HepG2 (cell line): Measurements from ENCODE around the gene CA4.
"Not testable (repeated sequence)": the region's sequence is repeated elsewhere in the genome, so short reads cannot be mapped to it uniquely, and the experiment has no call there.

Source experiments
- ETV6 ChIP-seq: sonication (generic); formaldehyde crosslinking; conservative IDR thresholded peaks from 2 replicates; pipeline ENCODE4 v1.4.0; 2020; ENCODE audit warnings: missing genetic modification reagents
- REST ChIP-seq, 2 experiments: IDR thresholded peaks; 2 replicates each; pipeline ENCODE4 v1.6.1; 2011 to 2012; ENCODE audit warnings: low read length in 2 of 2, borderline replicate concordance in 1 of 2, low read depth in 1 of 2, mild to moderate bottlenecking in 1 of 2, moderate library complexity in 1 of 2
- STAG1 ChIP-seq: sonication (generic); formaldehyde crosslinking; IDR thresholded peaks from 2 replicates; pipeline ENCODE4 v1.4.0; 2020; ENCODE audit warnings: missing genetic modification reagents
- SUZ12 ChIP-seq: fragments of 150-350 bp; IDR thresholded peaks from 2 replicates; pipeline ENCODE4 v1.6.1; 2014; ENCODE audit warnings: low read depth, low read length
- ZFX ChIP-seq: sonication (generic); formaldehyde crosslinking; IDR thresholded peaks from 2 replicates; pipeline ENCODE4 v1.4.0; 2020; ENCODE audit warnings: mild to moderate bottlenecking, low read depth, missing genetic modification reagents, moderate library complexity

DNA sequence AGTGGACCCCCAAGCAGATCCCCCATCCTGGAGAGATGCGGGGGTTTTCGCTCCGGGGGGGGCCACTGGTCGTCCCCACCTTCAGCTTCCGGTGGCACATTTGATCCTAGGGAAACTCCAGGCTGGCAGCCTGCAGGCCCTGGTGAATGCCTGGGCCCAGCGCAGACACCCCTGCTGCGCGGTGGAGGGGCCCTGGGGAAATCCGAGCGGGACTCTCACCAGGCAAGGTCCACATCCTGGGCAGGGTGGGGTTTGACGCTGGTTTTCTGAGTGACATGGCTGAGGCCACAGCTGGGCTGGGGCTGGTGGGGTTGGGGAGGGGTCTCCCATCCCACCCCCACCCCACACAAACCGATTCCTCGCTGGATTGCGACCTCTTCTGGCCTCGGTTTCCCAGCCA lies 30.6 kb upstream of the CA4 start:
- TF ChIP-seq SUZ12; REST (IDR thresholded peaks at IDR 0.05; ENCODE audit: borderline replicate concordance in 1 of 2, low read depth in 1 of 2, low read length in 2 of 2); ETV6 (CRISPR knock-in tag); ZFX (CRISPR knock-in tag); STAG1 (CRISPR knock-in tag): not testable (repeated sequence)
